ENCODE measurements around the gene XNDC1N. TPM values are rescaled to one million over a fixed set of nuclear protein-coding genes. Genes with fewer than 3 reads are reported as not detected.

XNDC1N gene
- total and polyA plus RNA-seq, 2 of the 13 experiments (the other 11 are each of a cell fraction or from before 2014, with no cell fraction given): 3.4 to 7.5 TPM

DNA sequence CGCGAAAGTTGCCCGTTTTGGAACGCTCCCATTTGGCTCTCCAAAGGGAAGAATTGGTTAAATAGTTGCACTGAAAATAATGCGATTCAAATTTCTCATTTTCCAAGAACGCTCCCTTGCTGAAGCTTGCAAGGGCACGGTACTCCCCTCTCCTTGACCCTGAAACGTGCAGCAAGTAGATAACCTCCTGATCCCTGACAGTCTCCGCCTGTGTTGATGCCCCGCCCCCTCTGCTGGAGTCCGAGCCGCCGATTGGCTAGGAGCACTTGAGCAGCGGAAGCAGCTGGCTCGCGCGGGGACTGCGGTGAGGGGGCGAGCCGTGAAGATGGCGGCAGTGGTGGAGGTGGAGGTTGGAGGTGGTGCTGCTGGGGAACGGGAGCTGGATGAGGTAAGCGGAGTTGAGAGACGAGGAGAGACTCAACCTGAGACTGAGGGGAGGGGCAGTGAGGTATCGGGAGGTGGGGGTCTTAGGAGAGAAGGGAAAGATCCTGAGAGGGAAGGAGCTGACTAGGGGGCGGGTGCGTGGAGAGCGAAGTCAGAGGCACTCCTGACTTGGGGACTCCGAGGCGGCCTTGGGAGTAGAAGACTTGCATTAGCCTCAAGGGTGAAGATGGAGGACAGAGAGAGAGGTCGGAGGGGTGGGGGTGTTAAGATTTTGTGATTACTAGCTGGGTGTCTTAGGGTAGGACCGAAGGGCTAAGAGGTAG, 496 bp upstream of the XNDC1N start, which contains the start of gene RNF121 (continued):
- TF ChIP-seq, protein P1, sequence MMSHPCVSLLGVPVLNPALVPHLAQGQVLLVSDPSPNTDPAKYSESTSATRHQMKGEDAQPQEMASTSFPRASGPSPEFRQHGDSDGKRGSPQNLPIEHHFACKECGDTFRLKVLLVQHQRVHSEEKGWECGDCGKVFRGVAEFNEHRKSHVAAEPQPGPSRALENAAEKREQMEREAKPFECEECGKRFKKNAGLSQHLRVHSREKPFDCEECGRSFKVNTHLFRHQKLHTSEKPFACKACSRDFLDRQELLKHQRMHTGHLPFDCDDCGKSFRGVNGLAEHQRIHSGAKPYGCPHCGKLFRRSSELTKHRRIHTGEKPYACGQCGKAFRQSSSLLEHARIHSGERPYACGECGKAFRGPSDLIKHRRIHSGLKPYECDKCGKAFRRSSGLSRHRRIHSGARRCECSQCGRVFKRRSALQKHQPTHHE (CRISPR knock-in tag; IDR thresholded peaks at IDR 0.05; ENCODE audit: borderline replicate concordance): no peak
- TF ChIP-seq ZSCAN31 (CRISPR knock-in tag; IDR thresholded peaks at IDR 0.05; ENCODE audit: low read depth) (peak; percentile 19), THAP7 (CRISPR knock-in tag; IDR thresholded peaks at IDR 0.05) (no peak), ATF3 (CRISPR knock-in tag; IDR thresholded peaks at IDR 0.05) (no peak), ZNF776 (CRISPR knock-in tag; IDR thresholded peaks at IDR 0.05) (no peak), ZNF205 (CRISPR knock-in tag; IDR thresholded peaks at IDR 0.05) (no peak), PITX1 (CRISPR knock-in tag; IDR thresholded peaks at IDR 0.05) (no peak), TAF15 (IDR thresholded peaks at IDR 0.05; ENCODE audit: low read depth, low read length, poor library complexity, severe bottlenecking) (peak; percentile 50), LCORL (IDR thresholded peaks at IDR 0.05) (no peak), LCORL (CRISPR knock-in tag; IDR thresholded peaks at IDR 0.05) (no peak), KAT7 (CRISPR knock-in tag; IDR thresholded peaks at IDR 0.05; ENCODE audit: borderline replicate concordance) (no peak), RFXANK (CRISPR knock-in tag; IDR thresholded peaks at IDR 0.05) (no peak), THAP11 (CRISPR knock-in tag; IDR thresholded peaks at IDR 0.05) (peak; percentile 94), ZNF691 (CRISPR knock-in tag; IDR thresholded peaks at IDR 0.05; ENCODE audit: borderline replicate concordance, low read depth) (no peak), RBFOX2 (IDR thresholded peaks at IDR 0.05; ENCODE audit: low read depth, low read length) (peak; percentile 77), ZNF737 (CRISPR knock-in tag; IDR thresholded peaks at IDR 0.05; ENCODE audit: borderline replicate concordance) (no peak), ARHGAP35 (CRISPR knock-in tag; IDR thresholded peaks at IDR 0.05; ENCODE audit: borderline replicate concordance) (peak; percentile 55; the same call in 1 of the 2 replicates), MIXL1 (CRISPR knock-in tag; IDR thresholded peaks at IDR 0.05) (no peak), ZNF24 (IDR thresholded peaks at IDR 0.05) (no peak), STAT5B (CRISPR knock-in tag; IDR thresholded peaks at IDR 0.05) (no peak), BRF2 (CRISPR knock-in tag; IDR thresholded peaks at IDR 0.05) (no peak), FOXK2 (IDR thresholded peaks at IDR 0.05) (0 out of 2 replicates have a peak, but pooled peaks have one; percentile 33)
- TF ChIP-seq, protein P2, sequence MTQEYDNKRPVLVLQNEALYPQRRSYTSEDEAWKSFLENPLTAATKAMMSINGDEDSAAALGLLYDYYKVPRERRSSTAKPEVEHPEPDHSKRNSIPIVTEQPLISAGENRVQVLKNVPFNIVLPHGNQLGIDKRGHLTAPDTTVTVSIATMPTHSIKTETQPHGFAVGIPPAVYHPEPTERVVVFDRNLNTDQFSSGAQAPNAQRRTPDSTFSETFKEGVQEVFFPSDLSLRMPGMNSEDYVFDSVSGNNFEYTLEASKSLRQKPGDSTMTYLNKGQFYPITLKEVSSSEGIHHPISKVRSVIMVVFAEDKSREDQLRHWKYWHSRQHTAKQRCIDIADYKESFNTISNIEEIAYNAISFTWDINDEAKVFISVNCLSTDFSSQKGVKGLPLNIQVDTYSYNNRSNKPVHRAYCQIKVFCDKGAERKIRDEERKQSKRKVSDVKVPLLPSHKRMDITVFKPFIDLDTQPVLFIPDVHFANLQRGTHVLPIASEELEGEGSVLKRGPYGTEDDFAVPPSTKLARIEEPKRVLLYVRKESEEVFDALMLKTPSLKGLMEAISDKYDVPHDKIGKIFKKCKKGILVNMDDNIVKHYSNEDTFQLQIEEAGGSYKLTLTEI (CRISPR knock-in tag; conservative IDR thresholded peaks at IDR 0.05): no peak
